GM12873 (cell line): Measurements from ENCODE around the gene B3GALT2.
A peak's percentile ranks its signal among the peaks of the same experiment; 100 is the strongest.

Experiments
- CTCF ChIP-seq: IDR thresholded peaks from 2 replicates; pipeline ENCODE4 v1.5.1; 2012; ENCODE audit warnings: low read depth, mild to moderate bottlenecking, moderate library complexity, low read length, control low read depth; ENCODE audit not compliant: insufficient read depth; ENCODE audit errors: missing control alignments

The B3GALT2 gene

GRCh38 chr1:193190096-193190744, 3.8 kb upstream of the B3GALT2 start:
- peak; percentile 19 for TF ChIP-seq CTCF

- TF ChIP-seq CTCF, result no peak
Observed at GRCh38 chr1:193189442-193190095, 3.2 kb upstream of the B3GALT2 start.

DNA sequence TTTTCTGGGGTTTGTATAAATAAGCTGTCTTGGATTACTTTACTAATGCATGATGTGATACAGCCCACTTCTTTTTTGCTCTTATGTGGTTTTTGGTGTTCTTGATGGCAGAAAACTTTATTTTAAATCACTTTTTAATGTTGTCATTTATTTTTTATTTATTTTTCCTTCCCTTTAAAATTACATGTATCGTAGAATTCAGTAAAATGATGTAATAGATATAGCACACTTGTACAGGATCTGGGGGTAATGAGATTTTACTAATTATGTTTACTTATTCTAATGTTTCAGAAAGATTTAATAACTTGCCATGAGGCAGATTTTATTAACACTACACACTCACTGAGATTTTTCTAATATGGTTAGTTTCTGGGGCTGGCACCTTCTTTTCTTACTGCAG, 701 bp upstream of the B3GALT2 start:
- TF ChIP-seq CTCF, result no peak

DNA sequence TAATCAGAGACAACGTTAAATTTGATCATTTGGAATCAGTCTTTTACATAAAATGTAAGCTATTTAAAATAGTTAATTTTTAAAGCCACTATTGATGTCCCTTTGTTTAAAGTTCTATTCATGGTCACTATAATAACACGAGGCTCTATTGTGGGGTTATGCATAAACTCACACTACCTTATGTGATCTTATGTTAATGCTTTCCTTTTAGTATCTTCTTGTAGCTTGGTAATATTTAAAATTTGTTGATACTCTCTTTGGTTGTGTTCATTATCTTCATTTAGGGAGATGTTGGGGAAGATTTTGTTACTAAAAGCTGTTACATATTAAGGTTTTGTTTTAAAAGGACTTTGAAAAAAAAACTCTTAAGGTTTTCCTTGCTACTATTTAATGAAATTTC, 1.2 kb downstream of the B3GALT2 start:
- no peak for TF ChIP-seq CTCF

DNA sequence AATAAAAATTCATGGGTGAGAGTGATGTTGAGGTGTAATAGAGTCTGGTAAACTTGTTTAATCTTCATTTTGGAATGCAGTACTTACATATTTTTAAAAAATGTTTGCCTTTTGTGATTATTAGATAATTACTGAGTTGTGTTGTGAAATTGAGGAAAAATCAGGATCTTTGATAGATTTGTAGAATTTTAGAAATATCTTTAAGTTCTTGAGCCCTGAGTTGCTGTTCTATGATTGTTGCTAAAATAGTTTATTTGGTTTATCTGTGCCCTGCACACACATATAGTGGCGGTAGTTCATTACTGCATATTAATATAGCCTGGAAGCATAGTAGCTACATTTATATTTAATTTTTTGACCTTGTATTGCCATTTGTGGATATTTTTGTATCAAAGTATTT, 1.6 kb downstream of the B3GALT2 start:
- TF ChIP-seq CTCF, result no peak

- TF ChIP-seq CTCF, result peak; percentile 60
Observed at GRCh38 chr1:193183019-193183627, 3.3 kb downstream of the B3GALT2 start.

GRCh38 chr1:193181985-193182384, 4.4 kb downstream of the B3GALT2 start:
- TF ChIP-seq CTCF, result no peak
